Right atrium auricular region (tissue), 2 donors: Measurements from ENCODE around the gene ARHGAP29. TPM values are rescaled to one million over a fixed set of nuclear protein-coding genes. Genes with fewer than 3 reads are reported as not detected.
A peak's percentile ranks its signal among the peaks of the same experiment; 100 is the strongest.

Experiments
- DNase-seq: peaks from one replicate; pipeline ENCODE4 v3.0.0-alpha.2; 2019; ENCODE audit warnings: low spot score
- H3K27ac ChIP-seq, 2 donors: fragments of 200-600 bp; sonication (generic); 1 replicate in 1 of 2; 2 replicates in 1 of 2; pipeline ENCODE4 v1.5.1; 2016 to 2019
- H3K27me3 ChIP-seq, 2 donors: fragments of 200-600 bp; sonication (generic); one replicate each; pipeline versions ENCODE4 v1.5.1 to v1.6.0; 2017 to 2019
- H3K36me3 ChIP-seq: fragments of 200-600 bp; sonication (generic); one replicate; pipeline ENCODE4 v1.5.1; 2016
- H3K4me1 ChIP-seq, 2 donors: fragments of 200-600 bp; sonication (generic); one replicate each; pipeline versions ENCODE4 v1.5.1 to v1.6.0; 2017 to 2019
- H3K4me3 ChIP-seq, 2 donors: fragments of 200-600 bp; sonication (generic); 1 replicate in 1 of 2; 2 replicates in 1 of 2; pipeline ENCODE4 v1.5.1; 2017 to 2019; ENCODE audit warnings: mild to moderate bottlenecking in 1 of 2, moderate library complexity in 1 of 2
- H3K9me3 ChIP-seq, 2 donors: fragments of 200-600 bp; sonication (generic); one replicate each; pipeline ENCODE4 v1.5.1; 2019
- total RNA-seq, 2 donors: library from RNA; depleted of rRNA; stranded (reverse); fragments of >200 nt; gene quantifications; one replicate each; pipeline ENCODE4 v1.1.0, GENCODE V29; 2016
- TF ChIP-seq, protein P1 (sequence below), 2 donors: fragments of 200-600 bp; sonication (generic); IDR thresholded peaks; one replicate each; pipeline ENCODE4 v1.5.1; 2019; ENCODE audit warnings: antibody characterized with exemption in 2 of 2

ARHGAP29 gene, protein sequence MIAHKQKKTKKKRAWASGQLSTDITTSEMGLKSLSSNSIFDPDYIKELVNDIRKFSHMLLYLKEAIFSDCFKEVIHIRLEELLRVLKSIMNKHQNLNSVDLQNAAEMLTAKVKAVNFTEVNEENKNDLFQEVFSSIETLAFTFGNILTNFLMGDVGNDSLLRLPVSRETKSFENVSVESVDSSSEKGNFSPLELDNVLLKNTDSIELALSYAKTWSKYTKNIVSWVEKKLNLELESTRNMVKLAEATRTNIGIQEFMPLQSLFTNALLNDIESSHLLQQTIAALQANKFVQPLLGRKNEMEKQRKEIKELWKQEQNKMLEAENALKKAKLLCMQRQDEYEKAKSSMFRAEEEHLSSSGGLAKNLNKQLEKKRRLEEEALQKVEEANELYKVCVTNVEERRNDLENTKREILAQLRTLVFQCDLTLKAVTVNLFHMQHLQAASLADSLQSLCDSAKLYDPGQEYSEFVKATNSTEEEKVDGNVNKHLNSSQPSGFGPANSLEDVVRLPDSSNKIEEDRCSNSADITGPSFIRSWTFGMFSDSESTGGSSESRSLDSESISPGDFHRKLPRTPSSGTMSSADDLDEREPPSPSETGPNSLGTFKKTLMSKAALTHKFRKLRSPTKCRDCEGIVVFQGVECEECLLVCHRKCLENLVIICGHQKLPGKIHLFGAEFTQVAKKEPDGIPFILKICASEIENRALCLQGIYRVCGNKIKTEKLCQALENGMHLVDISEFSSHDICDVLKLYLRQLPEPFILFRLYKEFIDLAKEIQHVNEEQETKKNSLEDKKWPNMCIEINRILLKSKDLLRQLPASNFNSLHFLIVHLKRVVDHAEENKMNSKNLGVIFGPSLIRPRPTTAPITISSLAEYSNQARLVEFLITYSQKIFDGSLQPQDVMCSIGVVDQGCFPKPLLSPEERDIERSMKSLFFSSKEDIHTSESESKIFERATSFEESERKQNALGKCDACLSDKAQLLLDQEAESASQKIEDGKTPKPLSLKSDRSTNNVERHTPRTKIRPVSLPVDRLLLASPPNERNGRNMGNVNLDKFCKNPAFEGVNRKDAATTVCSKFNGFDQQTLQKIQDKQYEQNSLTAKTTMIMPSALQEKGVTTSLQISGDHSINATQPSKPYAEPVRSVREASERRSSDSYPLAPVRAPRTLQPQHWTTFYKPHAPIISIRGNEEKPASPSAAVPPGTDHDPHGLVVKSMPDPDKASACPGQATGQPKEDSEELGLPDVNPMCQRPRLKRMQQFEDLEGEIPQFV
- 10 to 100 TPM; 25.8 to 29.9 TPM for total RNA-seq

DNA sequence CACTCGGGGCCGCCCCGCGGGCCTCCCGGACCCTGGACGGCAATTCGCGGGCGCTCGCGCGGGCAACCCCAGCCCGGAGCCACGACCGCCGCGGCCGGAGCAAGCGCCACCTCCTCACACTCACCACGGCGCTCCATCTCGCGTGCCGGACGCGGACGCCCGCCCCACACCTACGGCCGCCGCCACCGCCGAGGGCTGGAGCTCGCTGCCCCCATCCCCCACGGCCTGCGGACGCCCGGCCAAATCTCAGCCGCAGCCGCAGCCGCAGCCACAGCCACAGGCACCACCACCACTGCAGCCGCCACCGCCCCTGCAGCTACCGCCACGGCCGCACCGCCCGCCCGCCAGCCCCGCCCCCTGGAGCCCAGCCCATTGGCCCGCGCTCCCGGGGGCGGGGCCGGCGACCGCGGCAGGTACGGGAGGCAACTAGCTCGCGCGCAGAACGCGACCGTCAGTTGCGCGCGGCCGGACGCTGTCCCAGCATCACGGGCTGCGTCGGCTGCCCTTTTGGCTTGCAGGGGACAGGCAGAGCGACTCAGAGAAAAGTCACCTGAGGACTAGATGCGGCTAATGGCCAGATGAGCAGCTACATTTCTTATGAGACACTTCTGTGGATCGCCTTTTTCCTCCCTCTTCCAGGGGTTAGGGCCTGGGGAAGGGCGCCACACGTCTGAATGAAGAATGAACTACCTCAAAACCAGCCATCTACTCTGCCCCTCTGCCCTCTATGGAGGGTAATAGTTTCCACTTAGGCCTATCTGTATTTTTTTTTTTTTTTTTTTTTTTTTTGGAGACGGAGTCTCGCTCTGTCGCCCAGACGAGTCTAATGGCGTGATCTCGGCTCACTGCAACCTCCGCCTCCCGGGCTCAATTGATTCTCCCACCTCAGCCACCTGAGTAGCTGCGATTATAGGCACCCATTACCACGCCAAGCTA is at the start of gene ARHGAP29:
ARHGAP29 (minus strand) TSS at position 294 of the 936 bp plus-strand sequence. CDS start 5,973 bp downstream, outside the sequence.
- peak; percentile 77 for DNase-seq
- peaks cover 0 to 19% of the 10 kb centered on the region in 2 donors for H3K4me1 ChIP-seq
- H3K27me3 ChIP-seq, result no peaks in the 10 kb centered on the region
- TF ChIP-seq, protein P1, sequence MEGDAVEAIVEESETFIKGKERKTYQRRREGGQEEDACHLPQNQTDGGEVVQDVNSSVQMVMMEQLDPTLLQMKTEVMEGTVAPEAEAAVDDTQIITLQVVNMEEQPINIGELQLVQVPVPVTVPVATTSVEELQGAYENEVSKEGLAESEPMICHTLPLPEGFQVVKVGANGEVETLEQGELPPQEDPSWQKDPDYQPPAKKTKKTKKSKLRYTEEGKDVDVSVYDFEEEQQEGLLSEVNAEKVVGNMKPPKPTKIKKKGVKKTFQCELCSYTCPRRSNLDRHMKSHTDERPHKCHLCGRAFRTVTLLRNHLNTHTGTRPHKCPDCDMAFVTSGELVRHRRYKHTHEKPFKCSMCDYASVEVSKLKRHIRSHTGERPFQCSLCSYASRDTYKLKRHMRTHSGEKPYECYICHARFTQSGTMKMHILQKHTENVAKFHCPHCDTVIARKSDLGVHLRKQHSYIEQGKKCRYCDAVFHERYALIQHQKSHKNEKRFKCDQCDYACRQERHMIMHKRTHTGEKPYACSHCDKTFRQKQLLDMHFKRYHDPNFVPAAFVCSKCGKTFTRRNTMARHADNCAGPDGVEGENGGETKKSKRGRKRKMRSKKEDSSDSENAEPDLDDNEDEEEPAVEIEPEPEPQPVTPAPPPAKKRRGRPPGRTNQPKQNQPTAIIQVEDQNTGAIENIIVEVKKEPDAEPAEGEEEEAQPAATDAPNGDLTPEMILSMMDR (IDR thresholded peaks at IDR 0.05), result peak in 1 of 2 donors; percentile 11
- H3K9me3 ChIP-seq, result peaks cover 0 to 6% of the 10 kb centered on the region in 2 donors
- peak within 1 kb of the TSS; percentile 65 to 92 for H3K4me3 ChIP-seq
- peak within 1 kb of the TSS; percentile 92 to 95 for H3K27ac ChIP-seq
- no peaks in the 10 kb centered on the region for H3K36me3 ChIP-seq

DNA sequence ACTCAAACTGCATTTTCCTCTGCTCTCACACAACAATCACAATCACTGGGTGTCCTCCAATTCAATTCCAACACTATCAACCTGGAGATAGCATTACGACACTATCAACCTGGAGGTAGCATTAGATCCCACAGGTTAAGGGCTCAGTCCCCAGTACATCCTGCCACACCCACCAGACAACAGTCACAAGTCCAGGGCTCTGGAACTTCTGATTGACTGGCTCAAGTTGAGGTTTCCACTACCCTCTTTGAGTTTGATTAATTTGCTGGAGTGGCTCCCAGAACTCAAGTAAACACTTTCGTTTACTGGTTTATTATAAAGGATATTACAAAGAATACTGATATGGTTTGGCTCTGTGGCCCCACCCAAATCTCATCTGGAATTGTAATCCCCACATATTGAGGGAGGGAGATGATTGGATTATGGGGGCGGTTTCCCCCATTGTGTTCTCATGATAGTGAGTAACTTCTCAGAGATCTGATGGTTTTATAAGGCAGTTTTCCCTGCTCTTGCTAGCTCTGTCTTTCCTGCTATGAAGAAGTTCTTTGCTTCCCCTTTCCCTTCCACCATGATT is 49.6 kb upstream of the ARHGAP29 start:
- no peak overlapping the region for H3K27ac ChIP-seq
- TF ChIP-seq, protein P1 (IDR thresholded peaks at IDR 0.05), result no peak
- no peaks in the 10 kb centered on the region for H3K27me3 ChIP-seq
- no peak for DNase-seq
- H3K9me3 ChIP-seq, result no peaks in the 10 kb centered on the region
- H3K36me3 ChIP-seq, result no peaks in the 10 kb centered on the region
- peaks cover 0 to under 1% of the 10 kb centered on the region in 2 donors for H3K4me1 ChIP-seq
- H3K4me3 ChIP-seq, result no peak overlapping the region

DNA sequence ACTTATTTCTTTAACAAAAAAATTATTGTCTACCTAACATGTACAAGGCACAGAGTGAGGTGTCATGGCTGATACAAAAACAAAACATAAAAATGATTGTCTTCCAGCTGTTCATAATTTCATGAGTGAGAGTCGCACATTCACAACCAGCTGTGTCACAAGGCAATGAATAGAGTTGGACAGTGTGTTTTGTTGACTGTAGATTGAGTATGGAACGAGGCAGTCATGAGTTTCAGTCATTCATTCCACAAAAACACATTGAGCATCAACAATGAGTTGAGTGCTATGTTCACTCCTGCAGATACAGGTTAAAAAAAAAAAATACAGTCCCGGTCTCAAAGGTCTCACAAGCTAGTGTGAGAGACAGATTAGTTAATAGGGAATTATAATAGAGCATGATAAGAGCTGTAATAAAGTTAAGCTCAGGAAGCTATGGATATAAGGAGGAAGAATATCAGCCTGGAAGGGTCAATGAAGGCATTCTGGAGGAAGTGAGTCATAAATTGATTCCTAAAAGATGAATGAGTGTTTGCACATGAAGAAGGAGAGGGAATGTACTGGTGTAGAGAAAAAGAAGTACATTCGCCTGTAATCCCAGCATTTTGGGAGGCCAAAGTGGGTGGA is 47.8 kb upstream of the ARHGAP29 start:
- H3K27me3 ChIP-seq, result no peaks in the 10 kb centered on the region
- H3K36me3 ChIP-seq, result no peaks in the 10 kb centered on the region
- DNase-seq, result no peak
- peaks cover 0 to 9% of the 10 kb centered on the region in 2 donors for H3K4me1 ChIP-seq
- no peaks in the 10 kb centered on the region for H3K9me3 ChIP-seq
- no peak overlapping the region for H3K4me3 ChIP-seq
- TF ChIP-seq, protein P1 (IDR thresholded peaks at IDR 0.05), result no peak
- H3K27ac ChIP-seq, result no peak overlapping the region

DNA sequence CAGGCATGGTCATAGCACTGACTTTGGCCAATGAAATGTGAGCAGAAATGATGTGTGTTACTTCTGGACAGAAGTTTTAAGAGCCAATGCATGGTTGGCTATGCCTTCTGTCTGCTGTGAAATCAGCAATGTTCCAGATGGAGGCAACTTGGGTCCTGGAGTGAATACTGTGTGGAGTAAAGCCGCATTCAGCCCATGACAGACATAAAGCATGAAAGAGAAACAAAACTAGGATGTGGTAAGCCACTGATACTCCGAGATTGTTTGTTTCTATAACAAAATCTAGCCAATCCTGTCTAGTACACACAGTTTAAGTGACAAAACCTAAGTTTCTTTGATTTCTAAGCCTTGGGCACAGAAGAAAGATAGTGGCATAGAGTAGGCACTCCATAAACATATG is 47.1 kb upstream of the ARHGAP29 start:
- Histone ChIP-seq H3K4me1 (peaks cover 0 to 9% of the 10 kb centered on the region in 2 donors), H3K4me3 (no peak overlapping the region), H3K9me3 (no peaks in the 10 kb centered on the region), H3K27ac (no peak overlapping the region), H3K27me3 (no peaks in the 10 kb centered on the region), H3K36me3 (no peaks in the 10 kb centered on the region)
- TF ChIP-seq, protein P1 (IDR thresholded peaks at IDR 0.05), result no peak
- DNase-seq, result no peak
